H1 (cell line): Measurements from ENCODE around the gene AP3M1. TPM values are rescaled to one million over a fixed set of nuclear protein-coding genes. Genes with fewer than 3 reads are reported as not detected.

Source experiments
- CTCF ChIA-PET: fragments of 300-600 bp; sonication (Branson Sonifier 250); formaldehyde crosslinking; loops from one replicate; lab custom pipeline; 2021; ENCODE audit not compliant: partially characterized antibody; lab: Charles Lee
- POLR2A ChIA-PET: fragments of 300-600 bp; sonication (Branson Sonifier 250); formaldehyde crosslinking; loops from one replicate; lab custom pipeline; 2021; ENCODE audit warnings: inconsistent platforms; ENCODE audit not compliant: partially characterized antibody; lab: Charles Lee
- DNase-seq, 2 experiments: peaks; one replicate each; pipeline versions ENCODE4 v3.0.0 to v3.0.0-alpha.2; 2010 to 2022; ENCODE audit warnings: low spot score in 2 of 2, low read depth in 1 of 2, mixed read lengths in 1 of 2
- FAIRE-seq: peaks from 2 replicates; lab custom pipeline; 2011; peaks lifted over from hg19 to GRCh38; lab: Jason Lieb, UNC
- H2AFZ ChIP-seq: 2 replicates; pipeline ENCODE4 v1.8.1; 2012; ENCODE audit warnings: low read length, inconsistent platforms
- H2AK5ac ChIP-seq: 2 replicates; pipeline ENCODE4 v1.6.1; 2013; ENCODE audit warnings: low read depth, low read length
- H2BK120ac ChIP-seq: replicated peaks from 2 replicates; pipeline ENCODE3; 2013; ENCODE audit warnings: low read depth, low read length, inconsistent platforms
- H2BK12ac ChIP-seq: 2 replicates; pipeline ENCODE4 v1.6.1; 2013; ENCODE audit warnings: low read depth, low read length
- H2BK15ac ChIP-seq: 2 replicates; pipeline ENCODE4 v1.6.1; 2013; ENCODE audit warnings: low read length
- H2BK20ac ChIP-seq: 2 replicates; pipeline ENCODE4 v1.6.1; 2013; ENCODE audit warnings: low read length
- H2BK5ac ChIP-seq: 2 replicates; pipeline ENCODE4 v1.6.1; 2013; ENCODE audit warnings: low read depth, low read length
- H3K14ac ChIP-seq: 2 replicates; pipeline ENCODE4 v1.6.1; 2013; ENCODE audit warnings: inconsistent platforms; ENCODE audit not compliant: insufficient read length
- H3K18ac ChIP-seq: 2 replicates; pipeline ENCODE4 v1.6.1; 2013; ENCODE audit warnings: low read length; ENCODE audit errors: extremely low read depth
- H3K23ac ChIP-seq: 2 replicates; pipeline ENCODE4 v1.6.1; 2013; ENCODE audit warnings: inconsistent platforms; ENCODE audit not compliant: insufficient read length
- H3K23me2 ChIP-seq: 2 replicates; pipeline ENCODE4 v1.6.1; 2013; ENCODE audit warnings: low read depth, low read length
- H3K27ac ChIP-seq: 2 replicates; pipeline ENCODE4 v1.6.1; 2011; ENCODE audit warnings: low read depth, low read length, inconsistent platforms
- H3K27me3 ChIP-seq, 4 experiments: replicated peaks in 1 of 4; 1 replicate in 1 of 4; 2 replicates in 3 of 4; pipeline versions ENCODE4 v1.6.1 to v1.8.1; 2011 to 2013; ENCODE audit warnings: low read length in 3 of 4, mild to moderate bottlenecking in 3 of 4, inconsistent platforms in 2 of 4, mixed read lengths in 2 of 4, moderate library complexity in 1 of 4; ENCODE audit not compliant: control insufficient read depth in 3 of 4, insufficient read depth in 3 of 4; ENCODE audit errors: extremely low read depth in 1 of 4
- H3K36me3 ChIP-seq, 4 experiments: 2 replicates each; pipeline versions ENCODE4 v1.6.1 to v1.8.1; 2011 to 2013; ENCODE audit warnings: mild to moderate bottlenecking in 4 of 4, low read length in 3 of 4, moderate library complexity in 2 of 4, control low read depth in 1 of 4, inconsistent platforms in 1 of 4; ENCODE audit not compliant: insufficient read depth in 4 of 4, control insufficient read depth in 2 of 4
- H3K4ac ChIP-seq: replicated peaks from 2 replicates; pipeline ENCODE3; 2013; ENCODE audit warnings: low read length, low read depth, mixed read lengths, inconsistent platforms; ENCODE audit not compliant: insufficient read length
- H3K4me1 ChIP-seq, 4 experiments: replicated peaks in 1 of 4; 1 replicate in 1 of 4; 2 replicates in 3 of 4; pipeline versions ENCODE4 v1.6.1 to v1.8.1; 2011 to 2013; ENCODE audit warnings: low read length in 3 of 4, inconsistent platforms in 2 of 4, mixed read lengths in 1 of 4; ENCODE audit not compliant: insufficient read depth in 4 of 4, control insufficient read depth in 3 of 4
- H3K4me2 ChIP-seq, 2 experiments: 2 replicates each; pipeline versions ENCODE4 v1.6.1 to v1.8.1; 2011 to 2013; ENCODE audit warnings: low read depth in 2 of 2, low read length in 2 of 2, control low read depth in 1 of 2, inconsistent platforms in 1 of 2, mild to moderate bottlenecking in 1 of 2; ENCODE audit not compliant: insufficient read depth in 1 of 2
- H3K4me3 ChIP-seq, 4 experiments: fragments of 200-600, 300-600 bp in 1 of 4; sonication (generic), shearing (Covaris generic), sonication (Bioruptor Twin) in 1 of 4; 2 replicates each; pipeline versions ENCODE4 v1.5.1 to v1.8.1; 2011 to 2016; ENCODE audit warnings: low read length in 4 of 4, low read depth in 3 of 4, control low read depth in 2 of 4, inconsistent platforms in 2 of 4, mild to moderate bottlenecking in 2 of 4, mixed read lengths in 1 of 4, moderate library complexity in 1 of 4; ENCODE audit not compliant: insufficient read depth in 2 of 4; ENCODE audit errors: extremely low read depth in 1 of 4
- H3K56ac ChIP-seq: replicated peaks from 2 replicates; pipeline ENCODE3; 2013; ENCODE audit warnings: low read depth, mild to moderate bottlenecking, mixed read lengths, low read length, inconsistent platforms; ENCODE audit not compliant: insufficient read length
- H3K79me1 ChIP-seq: 2 replicates; pipeline ENCODE4 v1.6.1; 2013; ENCODE audit warnings: low read depth, low read length, control low read depth
- H3K79me2 ChIP-seq, 2 experiments: 2 replicates each; pipeline versions ENCODE4 v1.6.1 to v1.8.1; 2012 to 2013; ENCODE audit warnings: low read length in 2 of 2, mild to moderate bottlenecking in 2 of 2, inconsistent platforms in 1 of 2; ENCODE audit not compliant: insufficient read depth in 2 of 2, control insufficient read depth in 1 of 2
- H3K9ac ChIP-seq, 4 experiments: replicated peaks in 1 of 4; 1 replicate in 1 of 4; 2 replicates in 3 of 4; pipeline versions ENCODE4 v1.6.1 to v1.8.1; 2011 to 2013; ENCODE audit warnings: low read depth in 3 of 4, low read length in 3 of 4, control low read depth in 2 of 4, mild to moderate bottlenecking in 2 of 4, moderate library complexity in 2 of 4, inconsistent platforms in 1 of 4; ENCODE audit errors: extremely low read depth in 1 of 4
- H3K9me3 ChIP-seq, 2 experiments: 2 replicates each; pipeline versions ENCODE4 v1.6.1 to v1.8.1; 2012 to 2013; ENCODE audit warnings: mild to moderate bottlenecking in 2 of 2, moderate library complexity in 2 of 2, control low read depth in 1 of 2, inconsistent platforms in 1 of 2, low read depth in 1 of 2, low read length in 1 of 2, mixed read lengths in 1 of 2; ENCODE audit not compliant: insufficient read depth in 2 of 2
- H4K20me1 ChIP-seq, 2 experiments: replicated peaks in 1 of 2; 2 replicates each; pipeline versions ENCODE3 to v1.8.1; 2011 to 2013; ENCODE audit warnings: inconsistent platforms in 2 of 2, low read length in 2 of 2, mild to moderate bottlenecking in 1 of 2; ENCODE audit not compliant: insufficient read depth in 2 of 2, control insufficient read depth in 1 of 2
- H4K5ac ChIP-seq: 2 replicates; pipeline ENCODE4 v1.6.1; 2013; ENCODE audit warnings: low read length, low read depth, mixed read lengths, inconsistent platforms; ENCODE audit not compliant: insufficient read length
- H4K8ac ChIP-seq: 2 replicates; pipeline ENCODE4 v1.8.0; 2013; ENCODE audit warnings: mild to moderate bottlenecking, moderate library complexity, low read length, inconsistent platforms; ENCODE audit not compliant: insufficient read depth; ENCODE audit errors: extremely low read depth
- H4K91ac ChIP-seq: replicated peaks from 2 replicates; pipeline ENCODE3; 2013; ENCODE audit warnings: low read length, mixed read lengths, inconsistent platforms; ENCODE audit not compliant: insufficient read length
- HDAC6 ChIP-seq: IDR thresholded peaks from one replicate; pipeline ENCODE4 v1.7.1; 2012; ENCODE audit warnings: low read depth, mild to moderate bottlenecking, inconsistent platforms, low read length, moderate library complexity
- MAX ChIP-seq: IDR thresholded peaks from 2 replicates; pipeline ENCODE4 v1.6.1; 2012; ENCODE audit warnings: inconsistent platforms
- POLR2A ChIP-seq, 2 experiments: IDR thresholded peaks; 1 replicate in 1 of 2; 2 replicates in 1 of 2; pipeline ENCODE4 v1.6.1; 2011; ENCODE audit warnings: low read depth in 2 of 2, low read length in 2 of 2, mild to moderate bottlenecking in 2 of 2; ENCODE audit errors: control extremely low read depth in 1 of 2
- TEAD4 ChIP-seq: IDR thresholded peaks from 2 replicates; pipeline ENCODE4 v1.6.1; 2012; ENCODE audit warnings: low read depth, low read length, inconsistent platforms, mixed read lengths
- WGBS, 2 experiments: shearing (Covaris generic) in 1 of 2; methylation state at CpG; one replicate each; pipeline versions ENCODE4 v1.1.6 to v1.1.7; 2013 to 2015; ENCODE audit warnings: low lambda C conversion rate in 2 of 2, mixed read lengths in 2 of 2, inconsistent platforms in 1 of 2, low coverage in 1 of 2, missing lambda C conversion rate in 1 of 2; ENCODE audit not compliant: insufficient replicate concordance in 2 of 2, insufficient coverage in 1 of 2, insufficient read length in 1 of 2; ENCODE audit errors: extremely low coverage in 1 of 2, missing lambda C conversion rate in 1 of 2; 5-methylcytosine and 5-hydroxymethylcytosine counted together
- polyA plus RNA-seq, 7 experiments: library from polyadenylated mRNA; depleted of rRNA in 3 of 7; stranded (reverse) in 5 of 7; unstranded in 2 of 7; fragments of >200 nt in 5 of 7; fragments of 200-250 nt in 2 of 7; gene quantifications; 1 replicate in 5 of 7; 2 replicates in 1 of 7; 4 replicates in 1 of 7; pipeline versions ENCODE4 v1.2.1 to v1.2.3, GENCODE V29; 2011 to 2013; ENCODE audit warnings: missing spikeins in 2 of 7, mixed read lengths in 2 of 7
- total RNA-seq: library from RNA; stranded (reverse); fragmentation: NEBNext Ultra II Directional; extraction: Animal tissue kit (Norgen Biotek cat#: 25700); gene quantifications from 2 replicates; pipeline ENCODE4 v1.2.1, GENCODE V29; 2021

AP3M1 gene
- total and polyA plus RNA-seq, 2 of the 8 experiments (the other 6 are each of a cell fraction or from before 2014, with no cell fraction given), result 23.9 to 38.9 TPM

DNA sequence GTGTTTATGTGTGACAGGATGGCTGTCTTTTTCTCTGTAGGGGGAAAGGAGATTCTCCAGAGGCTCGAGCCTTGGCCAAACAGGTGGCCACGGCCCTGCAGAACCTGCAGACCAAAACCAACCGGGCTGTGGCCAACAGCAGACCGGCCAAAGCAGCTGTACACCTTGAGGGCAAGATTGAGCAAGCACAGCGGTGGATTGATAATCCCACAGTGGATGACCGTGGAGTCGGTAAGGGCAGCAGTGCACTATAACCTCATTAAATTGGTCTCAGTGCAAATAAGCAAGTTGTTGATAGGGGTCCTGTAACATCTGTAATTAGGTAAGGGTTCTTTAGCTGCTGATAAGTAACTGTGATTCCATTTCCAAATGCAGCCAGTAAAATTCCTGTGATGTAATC is 56.4 kb downstream of the AP3M1 start:
- H3K79me2 ChIP-seq, result no peaks in the 10 kb centered on the region; a peak in 1 of 4 replicates
- H3K4me3 ChIP-seq, result no peak overlapping the region
- H3K4me2 ChIP-seq, result no peak overlapping the region
- no peak overlapping the region for H3K18ac ChIP-seq
- H3K9ac ChIP-seq, result no peak overlapping the region
- H3K14ac ChIP-seq, result no peak overlapping the region
- H3K36me3 ChIP-seq, result peaks cover 47 to 88% (median 79%) of the 10 kb centered on the region in 4 experiments
- WGBS, 2 experiments, result 97% methylated on average over 7 of the region's 7 CpGs; no CpG with 5 or more reads in 1 of the 2 experiments
- H2AFZ ChIP-seq, result no peak overlapping the region
- no peak overlapping the region for H2BK12ac ChIP-seq
- peaks cover 0 to 2% of the 10 kb centered on the region in 2 experiments for H4K20me1 ChIP-seq
- no peak overlapping the region for H3K27ac ChIP-seq
- ChIA-PET POLR2A (interaction anchor here (1.3 to 4.1 kb wide), 3 partner anchors 13 to 94 kb away, joined by 3 to 11 read pairs (median 5); no protein-coding TSS in a partner anchor), CTCF (interaction anchor here (0.6 to 2.8 kb wide), 7 partner anchors 9 to 74 kb away, joined by 3 to 15 read pairs (median 3); no protein-coding TSS in a partner anchor)
- no peak overlapping the region for H2BK5ac ChIP-seq
- no peaks in the 10 kb centered on the region for H3K79me1 ChIP-seq
- H3K27me3 ChIP-seq, result no peaks in the 10 kb centered on the region
- H2BK20ac ChIP-seq, result no peak overlapping the region
- 0 out of 2 replicates have a peak overlapping the region, but pooled peaks have one; percentile 46 for H4K8ac ChIP-seq
- H4K91ac ChIP-seq, result no peak overlapping the region
- H2BK15ac ChIP-seq, result no peak overlapping the region
- H3K4ac ChIP-seq, result no peak overlapping the region
- FAIRE-seq (no peak), DNase-seq (no peak)
- H3K23ac ChIP-seq, result no peak overlapping the region
- H2BK120ac ChIP-seq, result no peak overlapping the region
- TF ChIP-seq POLR2A (IDR thresholded peaks at IDR 0.05; ENCODE audit: control extremely low read depth in 1 of 2, low read depth in 2 of 2, low read length in 2 of 2) (no peak), MAX (no peak), HDAC6 (no peak), TEAD4 (no peak)
- H3K9me3 ChIP-seq, result no peaks in the 10 kb centered on the region
- no peak overlapping the region for H2AK5ac ChIP-seq
- H3K23me2 ChIP-seq, result no peaks in the 10 kb centered on the region
- H4K5ac ChIP-seq, result no peak overlapping the region
- H3K4me1 ChIP-seq, result no peaks in the 10 kb centered on the region
- H3K56ac ChIP-seq, result no peak overlapping the region
